Calu3 (cell line): ENCODE measurements around the gene EMD. TPM values are rescaled to one million over a fixed set of nuclear protein-coding genes. Genes with fewer than 3 reads are reported as not detected.
A peak's percentile ranks its signal among the peaks of the same experiment; 100 is the strongest.

Experiments used
- Bru-seq: library from RNA; stranded (reverse); fragments of 400-500 nt; gene quantifications from one replicate; lab custom pipeline; 2021; lab: Mats Ljungman, UMichigan
- BruChase-seq, 2 experiments: library from RNA; stranded (reverse); fragments of 400-500 nt; gene quantifications; one replicate each; lab custom pipeline; 2021; lab: Mats Ljungman, UMichigan
- BruUV-seq: library from RNA; stranded (reverse); fragments of 400-500 nt; replicated peaks from 2 replicates; lab custom pipeline; 2021; lab: Mats Ljungman, UMichigan
- CTCF ChIA-PET: fragments of 300-600 bp; sonication (Branson Sonifier 250); formaldehyde crosslinking; loops from one replicate; lab custom pipeline; 2022; ENCODE audit warnings: antibody characterized with exemption; lab: Charles Lee
- DNase-seq: peaks from one replicate; pipeline ENCODE4 v3.0.0; 2022
- H3K27ac Mint-ChIP-seq: one replicate; pipeline ENCODE4 v1.8.0; 2022; ENCODE audit warnings: mixed read lengths; ENCODE audit not compliant: unreplicated experiment
- H3K27me3 Mint-ChIP-seq: one replicate; pipeline ENCODE4 v1.8.0; 2022; ENCODE audit warnings: mixed read lengths; ENCODE audit not compliant: unreplicated experiment
- H3K36me3 Mint-ChIP-seq: one replicate; pipeline ENCODE4 v1.8.0; 2022; ENCODE audit warnings: mild to moderate bottlenecking, moderate library complexity, mixed read lengths; ENCODE audit not compliant: insufficient read depth, unreplicated experiment
- H3K4me1 Mint-ChIP-seq: one replicate; pipeline ENCODE4 v1.8.0; 2022; ENCODE audit warnings: mild to moderate bottlenecking, low read depth, mixed read lengths; ENCODE audit not compliant: unreplicated experiment
- H3K4me3 Mint-ChIP-seq: one replicate; pipeline ENCODE4 v1.8.0; 2022; ENCODE audit warnings: mild to moderate bottlenecking, low read depth, moderate library complexity, mixed read lengths; ENCODE audit not compliant: unreplicated experiment
- H3K9me3 Mint-ChIP-seq: one replicate; pipeline ENCODE4 v1.8.0; 2022; ENCODE audit warnings: low read depth, mixed read lengths; ENCODE audit not compliant: unreplicated experiment
- intact Hi-C: fragments of 100-400 bp; cut with micrococcal nuclease; formaldehyde crosslinking; loops from one replicate; pipeline ENCODE4 v1.10.0; 2022; ENCODE audit not compliant: unreplicated experiment
- long read RNA-seq: library from polyadenylated mRNA; stranded (forward); transcript quantifications from one replicate; pipeline ENCODE4 v2.0.0, GENCODE V29; 2022
- total RNA-seq: library from RNA; stranded (reverse); gene quantifications from 2 replicates; pipeline ENCODE4 v1.2.3, GENCODE V29; 2022
- TF ChIP-seq, protein P1 (sequence below): fragments of 200-600 bp; IDR thresholded peaks from one replicate; pipeline ENCODE4 v1.8.0; 2022; ENCODE audit warnings: antibody characterized with exemption; ENCODE audit not compliant: unreplicated experiment

Gene EMD
- 75.1 TPM in 2 replicates for total RNA-seq
- percentile 66 among the genes with signal in this experiment for Bru-seq, nascent RNA
- BruChase-seq, experiment 1, labeled RNA remaining after a 6-hour chase: percentile 95 among the genes with signal in this experiment
- BruChase-seq, experiment 2, labeled RNA remaining after a 2-hour chase: percentile 88 among the genes with signal in this experiment
- long read RNA-seq, transcript EMD-202 (6 exons, 1,379 nt): major isoform, 12 of 18 reads
- long read RNA-seq, partial matches to known transcripts: 1 of 18 reads
- long read RNA-seq, other reads (novel, unspliced or antisense): 4 of 18 reads

DNA sequence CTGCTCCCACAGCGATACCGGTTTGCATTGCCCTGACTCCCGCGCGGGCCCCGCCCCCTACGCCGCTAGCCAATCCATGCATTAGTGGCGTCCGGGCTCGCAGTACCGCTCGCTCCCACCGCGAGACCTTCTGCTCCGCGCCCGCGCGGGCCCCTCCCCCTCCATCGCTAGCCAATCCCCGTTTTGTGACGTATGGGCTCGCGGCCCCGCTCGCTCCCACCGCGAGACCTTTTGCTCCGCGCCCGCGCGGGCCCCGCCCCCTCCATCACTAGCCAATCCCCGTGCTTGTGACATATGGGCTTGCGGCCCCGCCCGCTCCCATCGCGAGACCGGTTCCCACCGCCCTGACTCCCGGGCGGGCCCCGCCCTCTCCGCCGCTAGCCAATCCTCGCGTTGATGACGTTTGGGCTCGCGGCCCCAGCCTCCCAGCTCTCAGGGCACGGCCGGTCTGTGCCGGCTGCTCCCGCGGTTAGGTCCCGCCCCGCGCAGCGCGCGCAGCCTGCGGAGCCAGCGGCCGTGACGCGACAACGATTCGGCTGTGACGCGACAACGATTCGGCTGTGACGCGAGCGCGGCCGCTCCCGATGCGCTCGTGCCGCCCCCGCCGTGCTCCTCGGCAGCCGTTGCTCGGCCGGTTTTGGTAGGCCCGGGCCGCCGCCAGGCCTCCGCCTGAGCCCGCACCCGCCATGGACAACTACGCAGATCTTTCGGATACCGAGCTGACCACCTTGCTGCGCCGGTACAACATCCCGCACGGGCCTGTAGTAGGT is at the start of gene EMD:
Gene EMD (plus strand): TSS at position 497 of the 770 bp plus-strand sequence. CDS start 190 bp downstream, at position 687.
- Mint-ChIP-seq H3K9me3 (no peaks in the 10 kb centered on the region), H3K27ac (peak within 1 kb of the TSS; percentile 86), H3K27me3 (no peaks in the 10 kb centered on the region), H3K4me1 (peaks cover 12% of the 10 kb centered on the region), H3K4me3 (peak within 1 kb of the TSS; percentile 81), H3K36me3 (peaks cover 57% of the 10 kb centered on the region)
- TF ChIP-seq, protein P1, sequence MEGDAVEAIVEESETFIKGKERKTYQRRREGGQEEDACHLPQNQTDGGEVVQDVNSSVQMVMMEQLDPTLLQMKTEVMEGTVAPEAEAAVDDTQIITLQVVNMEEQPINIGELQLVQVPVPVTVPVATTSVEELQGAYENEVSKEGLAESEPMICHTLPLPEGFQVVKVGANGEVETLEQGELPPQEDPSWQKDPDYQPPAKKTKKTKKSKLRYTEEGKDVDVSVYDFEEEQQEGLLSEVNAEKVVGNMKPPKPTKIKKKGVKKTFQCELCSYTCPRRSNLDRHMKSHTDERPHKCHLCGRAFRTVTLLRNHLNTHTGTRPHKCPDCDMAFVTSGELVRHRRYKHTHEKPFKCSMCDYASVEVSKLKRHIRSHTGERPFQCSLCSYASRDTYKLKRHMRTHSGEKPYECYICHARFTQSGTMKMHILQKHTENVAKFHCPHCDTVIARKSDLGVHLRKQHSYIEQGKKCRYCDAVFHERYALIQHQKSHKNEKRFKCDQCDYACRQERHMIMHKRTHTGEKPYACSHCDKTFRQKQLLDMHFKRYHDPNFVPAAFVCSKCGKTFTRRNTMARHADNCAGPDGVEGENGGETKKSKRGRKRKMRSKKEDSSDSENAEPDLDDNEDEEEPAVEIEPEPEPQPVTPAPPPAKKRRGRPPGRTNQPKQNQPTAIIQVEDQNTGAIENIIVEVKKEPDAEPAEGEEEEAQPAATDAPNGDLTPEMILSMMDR: no peak
- no TSS peak for BruUV-seq
- intact Hi-C loops: no loop called here
- DNase-seq: peak; percentile 99
- CTCF ChIA-PET: interaction anchor here (0.7 to 1.0 kb wide), 2 partner anchors 114 to 432 kb away, joined by 3 read pairs; no protein-coding TSS in a partner anchor

DNA sequence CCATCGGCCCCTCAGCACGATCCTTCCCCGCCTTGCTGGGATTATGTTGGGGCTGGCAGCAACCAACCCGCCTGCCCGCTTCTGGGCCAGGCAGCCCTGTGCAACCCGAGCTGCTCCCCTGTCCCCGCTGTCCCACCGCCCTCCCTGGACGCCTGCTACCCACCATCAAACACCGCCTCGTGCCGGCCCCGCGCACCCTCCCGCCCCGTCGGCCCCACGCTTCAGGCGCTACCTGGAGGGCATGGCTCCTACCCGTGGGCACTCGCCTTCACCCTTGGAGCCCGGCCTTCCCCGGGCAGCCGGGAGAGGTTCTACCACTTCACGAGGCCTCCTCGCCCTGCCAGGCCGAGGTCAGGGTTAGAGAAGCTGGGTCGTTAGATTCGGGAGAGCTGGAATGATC is 46.5 kb upstream of the EMD start:
- CTCF ChIA-PET: no interaction called here
- no peaks in the 10 kb centered on the region for H3K9me3 Mint-ChIP-seq

DNA sequence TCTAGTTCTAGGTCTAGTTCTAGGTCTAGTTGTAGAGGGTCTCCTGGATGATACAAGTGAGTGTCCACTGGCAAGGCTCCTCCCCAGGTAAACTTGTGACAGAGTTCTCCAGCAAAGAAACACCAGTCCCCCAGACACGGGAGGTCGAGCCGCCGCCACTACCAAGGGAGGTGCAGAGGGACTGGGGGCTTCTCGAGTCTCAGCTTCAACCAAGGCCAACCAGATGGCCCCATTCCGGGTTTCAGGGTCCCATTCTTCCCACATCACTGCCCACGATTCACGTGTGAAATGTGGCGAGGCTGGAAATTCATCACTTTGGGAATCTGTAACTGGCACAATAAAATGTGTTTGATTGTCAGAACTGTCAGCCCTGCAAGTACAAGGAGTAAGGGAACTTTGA is 46.0 kb upstream of the EMD start:
- TF ChIP-seq, protein P1: no peak
- Mint-ChIP-seq H3K4me1 (no peaks in the 10 kb centered on the region), H3K27me3 (peaks cover 23% of the 10 kb centered on the region), H3K36me3 (no peaks in the 10 kb centered on the region), H3K27ac (no peak overlapping the region), H3K4me3 (no peak overlapping the region), H3K9me3 (no peaks in the 10 kb centered on the region)
- no peak for DNase-seq
- intact Hi-C loops: no loop called here
- CTCF ChIA-PET: no interaction called here
- BruUV-seq: no TSS peak

More for the DNA sequence above, 46.5 kb upstream of the EMD start:
- Mint-ChIP-seq H3K4me3 (no peak overlapping the region), H3K27me3 (peaks cover 29% of the 10 kb centered on the region), H3K27ac (no peak overlapping the region), H3K36me3 (no peaks in the 10 kb centered on the region), H3K4me1 (no peaks in the 10 kb centered on the region)
- intact Hi-C loops: no loop called here
- TF ChIP-seq, protein P1: no peak
- no TSS peak for BruUV-seq
- DNase-seq: no peak

DNA sequence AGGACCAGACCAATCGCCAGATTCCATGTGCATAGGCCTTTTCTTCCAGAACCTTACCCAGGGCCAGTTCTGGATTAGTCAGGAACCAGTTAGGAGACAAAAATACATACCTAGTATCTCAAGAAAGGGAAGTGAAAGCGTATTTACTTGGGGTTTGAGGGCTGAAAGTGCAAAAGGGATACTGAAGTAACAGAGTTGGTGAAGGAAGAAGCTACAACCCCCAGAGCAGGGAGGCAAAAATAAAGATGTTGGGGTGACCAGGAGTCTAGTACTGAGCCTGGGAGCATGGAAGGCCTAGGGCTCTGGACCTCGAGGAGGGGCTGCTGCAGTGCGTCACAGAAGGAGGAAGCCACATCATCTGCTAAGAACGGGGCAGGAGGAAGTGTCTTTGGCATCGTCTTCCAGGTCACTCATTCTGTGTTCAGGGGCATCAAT is 45.2 kb upstream of the EMD start:
- intact Hi-C loops: no loop called here
- no peak for DNase-seq
- no peaks in the 10 kb centered on the region for H3K4me1 Mint-ChIP-seq
- no TSS peak for BruUV-seq
- peaks cover 16% of the 10 kb centered on the region for H3K27me3 Mint-ChIP-seq
- H3K27ac Mint-ChIP-seq: no peak overlapping the region
- H3K4me3 Mint-ChIP-seq: no peak overlapping the region
- CTCF ChIA-PET: no interaction called here
- TF ChIP-seq, protein P1: no peak
- H3K9me3 Mint-ChIP-seq: no peaks in the 10 kb centered on the region
- no peaks in the 10 kb centered on the region for H3K36me3 Mint-ChIP-seq
